GM12891 (cell line): ENCODE data around the gene PCDHGB4.

Experiments used
- POLR2A ChIP-seq: IDR thresholded peaks from 2 replicates; pipeline ENCODE4 v1.6.1; 2011; ENCODE audit warnings: low read depth, low read length, control low read depth
- TAF1 ChIP-seq: IDR thresholded peaks from 2 replicates; pipeline ENCODE4 v1.6.1; 2011; ENCODE audit warnings: low read depth, low read length, control low read depth

- no peak for TF ChIP-seq TAF1
- TF ChIP-seq POLR2A = no peak
Measured at GRCh38 chr5:141345327-141345726, 42.2 kb upstream of the PCDHGB4 start.
